Stimulated activated CD8-positive, alpha-beta memory T cell treated with anti-CD3 and anti-CD28 coated beads, Interleukin-15, amount 100 ng/mL, for 48 hours (primary cell): Measurements from ENCODE around the gene EWSR1.
A peak's percentile ranks its signal among the peaks of the same experiment; 100 is the strongest.

Experiments
- DNase-seq, 2 donors: peaks; one replicate each; pipeline ENCODE4 v3.0.0-alpha.2; 2020; ENCODE audit warnings: low read depth in 2 of 2

Gene EWSR1

DNA sequence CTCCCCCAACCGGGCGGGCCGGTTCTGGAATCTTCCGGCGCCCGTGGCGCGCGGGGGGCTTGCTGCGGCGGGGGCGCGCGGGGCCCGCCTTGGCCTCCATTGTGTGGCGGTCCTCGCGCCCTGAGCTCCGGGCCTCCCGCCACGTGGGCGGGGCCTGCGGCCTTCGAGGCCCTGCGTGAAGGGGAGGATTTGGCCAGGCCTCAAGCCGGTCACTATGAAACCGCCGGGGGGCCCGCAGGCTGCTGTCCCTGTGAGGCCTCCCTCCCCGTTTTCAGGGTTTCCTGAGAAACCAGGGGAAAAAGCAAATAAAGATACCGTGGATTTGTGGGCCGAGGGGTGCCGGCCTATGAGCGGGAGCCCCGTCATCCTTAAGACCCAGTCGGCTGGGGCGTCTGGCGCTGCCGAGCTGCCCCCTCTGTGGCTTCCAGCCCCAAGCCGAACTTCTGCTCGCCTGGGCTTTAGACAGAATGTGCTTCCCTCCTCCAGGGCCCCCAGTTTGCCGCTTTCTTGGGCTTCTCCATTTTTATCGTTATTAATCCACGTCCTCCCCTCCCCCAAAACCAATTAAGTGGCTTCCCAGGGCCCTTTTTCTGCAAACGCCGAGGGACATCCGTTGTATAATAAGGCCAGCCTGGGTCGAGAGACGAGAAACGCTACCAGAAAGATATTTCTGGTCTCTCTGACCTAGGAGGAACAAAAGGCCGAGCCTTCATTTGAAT lies 602 bp downstream of the EWSR1 start:
- DNase-seq, result peak; percentile 19 to 25

DNA sequence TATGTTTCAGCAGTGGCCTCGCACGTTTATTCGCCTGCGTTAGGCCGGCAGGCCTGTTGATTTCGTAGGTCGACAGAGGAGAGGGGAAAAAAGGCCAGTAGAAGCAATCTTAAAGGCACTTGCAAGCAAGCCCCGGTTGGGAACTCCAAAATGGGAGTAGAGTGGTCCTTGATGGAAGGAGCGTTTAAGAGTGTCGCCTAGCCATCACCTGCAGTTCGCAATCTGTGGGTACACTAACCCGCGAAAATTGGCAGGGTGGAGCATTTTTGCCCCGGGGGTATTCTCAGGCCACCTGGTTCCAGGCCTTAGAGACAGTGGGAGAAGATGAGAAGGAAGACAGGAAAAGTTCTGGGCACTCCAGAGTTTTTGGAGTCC lies 1.1 kb downstream of the EWSR1 start:
- DNase-seq, result no peak

DNA sequence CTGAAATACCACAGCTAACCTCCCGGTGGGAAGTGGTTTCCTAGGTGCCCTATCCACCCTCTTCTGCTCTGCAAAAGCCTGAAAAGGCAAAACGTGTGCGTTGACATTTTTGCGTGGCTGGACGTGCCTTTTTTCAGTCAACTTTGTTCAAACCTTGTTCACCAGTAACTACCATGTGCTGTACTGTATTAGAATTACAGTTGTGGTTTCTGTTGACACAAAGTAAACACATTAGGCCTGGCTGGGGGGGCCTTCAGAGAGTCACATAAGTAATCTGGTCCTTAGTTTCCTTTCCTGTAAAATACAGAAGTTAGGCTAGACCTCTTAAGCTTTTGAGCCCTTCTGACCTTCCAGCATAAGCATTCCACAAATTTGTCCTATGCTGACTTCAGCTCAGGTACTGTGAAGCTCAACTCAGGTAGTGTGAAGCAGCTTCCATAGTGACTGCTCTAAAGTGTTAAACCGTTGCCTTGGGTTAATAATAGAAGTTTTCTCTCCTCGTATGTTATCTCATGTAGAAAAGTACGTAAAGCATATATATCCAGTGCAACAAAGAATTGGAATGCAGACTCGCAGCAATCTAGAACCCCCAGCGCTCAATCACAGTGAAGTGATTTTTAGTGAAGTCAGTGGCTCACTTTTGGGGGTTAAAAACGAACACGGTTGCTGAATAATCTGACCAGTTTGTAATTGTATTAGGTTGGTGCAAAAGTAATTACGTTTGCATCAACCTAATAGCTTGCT lies 1.8 kb downstream of the EWSR1 start:
- DNase-seq, result no peak

DNA sequence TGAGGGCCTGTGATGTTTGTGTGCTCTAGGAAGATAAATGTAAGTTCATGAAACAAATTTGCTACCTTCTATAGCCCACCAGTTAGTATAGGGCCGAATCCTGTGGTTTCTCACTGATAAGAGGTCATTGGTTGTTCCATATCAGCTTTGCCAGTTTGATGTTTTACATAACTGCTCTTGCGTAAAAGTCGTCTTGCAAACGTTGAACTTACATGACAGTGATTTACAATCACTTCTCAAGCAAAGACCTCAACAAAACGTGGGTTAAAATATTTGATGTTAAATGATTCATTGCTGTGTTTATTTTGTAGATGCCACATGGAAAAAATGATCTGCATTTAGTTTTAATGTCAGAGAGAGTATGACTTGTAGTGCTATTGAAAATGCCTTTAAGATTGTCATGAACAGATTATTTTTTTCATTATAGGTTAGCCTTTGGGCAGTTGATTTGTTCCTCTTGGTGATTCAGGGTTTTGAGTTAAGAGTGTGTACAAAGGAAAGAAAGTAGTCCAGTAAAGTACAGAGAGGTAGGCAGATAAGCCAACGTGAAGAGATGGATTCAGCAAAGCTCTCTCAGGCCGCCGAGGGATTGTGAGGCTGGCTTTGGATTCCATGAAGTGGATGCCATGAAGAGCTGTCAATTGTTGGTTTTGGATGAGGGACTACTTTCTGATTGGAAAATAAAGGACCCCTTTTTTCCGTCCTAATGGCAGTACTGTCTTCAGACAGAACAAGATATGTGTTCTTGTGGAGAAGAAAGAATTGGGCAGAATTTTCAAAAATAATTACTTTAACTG lies 2.6 kb downstream of the EWSR1 start:
- no peak for DNase-seq

DNA sequence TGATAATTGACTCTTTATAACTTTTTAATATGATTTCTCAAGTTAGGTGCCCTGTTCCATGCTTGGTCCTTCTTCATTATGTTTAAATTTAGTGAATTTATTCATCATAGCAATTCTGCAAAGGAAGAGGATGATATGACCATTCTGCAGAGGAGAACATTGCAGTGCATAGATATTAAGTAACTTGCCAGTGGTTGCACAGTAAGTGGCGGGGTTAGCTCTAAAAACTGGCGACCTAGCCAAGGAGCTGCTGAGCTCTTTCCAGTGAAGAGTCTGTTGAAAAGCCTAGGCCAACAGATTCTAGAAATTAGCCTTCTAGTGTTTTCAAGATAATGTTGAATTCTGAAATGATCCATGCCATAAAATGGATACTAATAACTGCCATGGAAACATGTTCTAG lies 4.6 kb downstream of the EWSR1 start:
- no peak for DNase-seq

DNA sequence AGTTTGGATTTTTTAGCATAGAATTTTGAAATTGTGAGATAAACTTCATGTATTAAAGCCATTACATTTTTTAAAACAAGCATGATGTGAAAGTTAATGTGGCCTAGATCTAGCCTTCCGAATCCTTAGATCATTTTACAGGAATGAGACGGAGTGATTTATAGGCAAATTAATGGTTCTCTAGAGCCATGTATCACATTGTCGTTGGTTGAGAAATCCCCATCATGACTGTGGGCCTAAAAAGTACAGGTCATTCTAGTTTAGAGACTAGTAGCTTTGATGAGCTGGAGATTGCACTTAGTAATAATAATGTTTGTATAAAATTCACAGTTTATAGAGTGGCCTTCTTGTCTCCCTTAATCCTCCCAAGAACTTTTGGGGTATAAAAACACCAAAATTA lies 7.1 kb downstream of the EWSR1 start:
- no peak for DNase-seq

DNA sequence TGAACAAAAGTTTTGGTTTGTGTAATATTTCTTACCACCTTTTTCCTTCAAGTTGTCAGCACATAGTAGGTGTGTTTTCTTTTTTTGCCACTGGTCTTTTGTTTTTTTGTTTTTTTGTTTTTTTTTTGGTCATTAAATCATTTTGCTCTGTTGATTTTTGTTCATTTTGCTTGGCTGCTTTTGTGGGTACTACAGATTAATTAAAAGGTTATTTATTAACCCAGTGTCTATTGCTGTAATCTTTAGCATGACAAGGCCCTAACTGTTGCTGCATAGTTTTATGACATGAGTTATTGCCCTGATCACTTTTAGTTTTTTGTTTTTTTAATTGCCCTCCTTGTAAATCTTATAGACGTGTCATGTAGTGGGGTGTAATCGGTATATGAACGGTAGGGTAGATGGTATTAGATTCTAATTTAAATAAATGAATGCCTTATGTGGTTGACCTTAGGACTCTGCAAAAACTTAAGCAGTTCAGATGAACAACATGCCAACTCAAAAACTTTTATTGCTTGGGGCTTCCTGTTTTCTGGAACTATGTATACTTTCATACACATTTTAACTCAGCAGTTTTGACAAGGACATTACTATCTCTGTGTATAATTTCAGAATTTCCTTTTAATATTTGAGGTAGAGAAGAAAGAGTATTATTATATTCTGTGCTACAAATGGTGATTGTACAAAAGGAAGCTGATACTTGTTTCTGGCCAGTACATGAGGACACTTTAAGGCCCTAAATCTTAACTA lies 7.9 kb downstream of the EWSR1 start:
- DNase-seq, result no peak

DNA sequence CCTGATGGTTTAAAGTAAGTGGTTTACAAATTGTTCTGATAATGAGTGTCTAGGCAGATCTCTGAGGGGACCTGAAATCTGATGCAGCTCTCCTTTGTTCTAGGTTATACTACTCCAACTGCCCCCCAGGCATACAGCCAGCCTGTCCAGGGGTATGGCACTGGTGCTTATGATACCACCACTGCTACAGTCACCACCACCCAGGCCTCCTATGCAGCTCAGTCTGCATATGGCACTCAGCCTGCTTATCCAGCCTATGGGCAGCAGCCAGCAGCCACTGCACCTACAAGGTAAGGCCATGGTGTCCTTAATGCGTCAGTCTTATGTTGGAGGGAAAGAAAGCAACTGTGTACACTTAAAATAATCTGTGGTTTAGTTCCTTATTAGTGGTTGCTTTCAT lies 9.9 kb downstream of the EWSR1 start:
- DNase-seq, result no peak

DNA sequence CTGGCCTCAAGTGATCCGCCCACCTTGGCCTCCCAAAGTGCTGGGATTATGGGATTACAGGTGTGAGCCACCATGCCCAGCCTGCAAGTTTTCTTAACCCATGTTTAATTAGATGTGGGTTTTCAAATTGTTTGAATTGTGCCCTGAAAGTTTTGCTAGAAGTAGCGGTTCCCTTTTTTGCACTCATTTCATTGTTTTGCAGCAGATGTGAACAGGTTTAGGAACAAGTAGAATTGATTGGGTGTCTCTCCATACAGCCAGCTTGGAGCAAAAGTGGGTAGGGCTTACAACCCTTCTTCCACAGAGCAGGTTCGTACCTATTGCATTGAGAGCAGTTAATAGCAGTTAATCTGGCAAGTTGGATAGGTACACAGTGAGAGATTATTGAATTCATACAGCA lies 16.1 kb downstream of the EWSR1 start:
- no peak for DNase-seq

DNA sequence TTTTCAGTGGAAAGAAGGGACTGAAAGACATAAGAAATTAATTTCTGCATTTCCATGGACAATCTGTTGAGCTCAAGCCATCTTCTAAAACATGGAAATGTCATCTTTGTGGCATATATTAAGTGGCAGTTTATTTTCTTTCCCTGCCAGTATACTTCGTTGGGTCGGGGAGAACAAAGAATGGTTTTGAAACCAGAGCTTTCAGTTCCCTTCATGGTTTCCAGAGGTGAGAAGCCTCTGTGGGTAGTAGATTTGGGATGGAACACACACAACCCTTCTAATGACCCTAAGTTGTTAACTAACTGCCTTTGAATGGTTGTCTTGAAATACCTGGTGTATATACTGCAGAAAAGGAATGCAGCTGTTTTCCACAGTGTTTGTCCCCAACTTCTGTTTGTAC lies 20.8 kb downstream of the EWSR1 start:
- no peak for DNase-seq

DNA sequence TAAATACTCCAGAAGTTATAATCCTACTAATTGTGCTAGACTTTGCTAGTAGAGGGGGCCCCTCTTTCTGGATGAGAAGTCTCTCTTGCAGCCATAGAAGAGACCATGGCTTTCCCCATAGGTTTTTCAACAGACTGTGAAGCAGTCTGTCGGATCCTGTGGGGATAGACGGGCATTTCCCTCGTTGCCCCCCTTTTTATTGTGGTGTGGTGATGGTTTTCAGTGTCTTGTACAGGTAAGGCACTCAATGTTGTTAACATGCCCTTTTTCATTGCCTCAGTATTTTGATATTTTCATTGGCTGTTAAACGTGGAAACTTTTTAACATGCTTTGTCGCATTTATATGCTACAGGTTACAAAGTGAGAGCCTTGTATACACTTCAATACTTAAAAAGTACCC lies 22.0 kb downstream of the EWSR1 start:
- DNase-seq, result no peak

DNA sequence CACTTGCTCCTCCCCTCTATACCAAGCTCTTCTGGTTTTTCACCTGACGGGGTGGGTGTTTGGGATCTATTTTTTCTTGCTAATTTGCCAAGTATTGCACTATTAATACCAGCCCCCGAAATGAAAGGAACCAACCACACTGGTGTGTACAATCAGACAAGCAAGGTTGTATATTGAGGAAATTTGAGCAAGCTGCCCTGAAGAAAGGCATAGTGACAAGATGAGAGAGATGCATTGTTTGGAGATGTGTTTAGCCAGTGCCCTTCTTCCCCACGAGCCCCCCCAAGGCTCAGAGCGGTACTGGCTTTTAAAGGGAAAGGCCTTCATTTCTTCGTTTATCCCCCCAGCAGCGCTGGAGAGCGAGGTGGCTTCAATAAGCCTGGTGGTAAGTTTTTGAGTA lies 23.1 kb downstream of the EWSR1 start:
- no peak for DNase-seq

DNA sequence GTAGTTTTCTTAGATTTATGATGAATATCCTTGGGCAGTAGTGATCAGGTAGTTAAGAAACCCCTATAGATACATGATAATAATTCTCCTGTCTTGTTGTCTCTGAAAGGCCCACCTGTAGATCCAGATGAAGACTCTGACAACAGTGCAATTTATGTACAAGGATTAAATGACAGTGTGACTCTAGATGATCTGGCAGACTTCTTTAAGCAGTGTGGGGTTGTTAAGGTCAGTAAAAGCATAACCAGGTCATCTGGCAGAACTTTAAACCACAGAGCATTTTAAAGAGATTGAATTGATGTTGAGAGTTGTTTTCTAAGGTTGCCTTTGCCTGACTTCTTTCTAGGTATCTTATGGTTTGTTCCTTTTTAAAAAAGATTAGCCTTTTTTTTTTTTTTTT lies 24.3 kb downstream of the EWSR1 start:
- no peak for DNase-seq

DNA sequence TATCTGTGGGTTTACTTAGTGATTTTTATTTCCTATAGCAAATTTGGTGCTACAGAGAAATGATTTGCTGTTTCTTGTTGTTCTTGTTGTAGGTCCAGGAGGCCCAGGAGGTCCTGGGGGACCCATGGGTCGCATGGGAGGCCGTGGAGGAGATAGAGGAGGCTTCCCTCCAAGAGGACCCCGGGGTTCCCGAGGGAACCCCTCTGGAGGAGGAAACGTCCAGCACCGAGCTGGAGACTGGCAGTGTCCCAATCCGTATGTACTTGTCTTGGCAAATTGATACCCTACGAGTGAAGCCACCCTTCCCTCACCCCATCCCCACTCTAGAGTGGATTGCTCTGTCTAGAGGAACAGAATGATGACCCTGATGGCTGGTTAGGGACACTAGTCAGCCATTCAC lies 30.6 kb downstream of the EWSR1 start:
- DNase-seq, result no peak

DNA sequence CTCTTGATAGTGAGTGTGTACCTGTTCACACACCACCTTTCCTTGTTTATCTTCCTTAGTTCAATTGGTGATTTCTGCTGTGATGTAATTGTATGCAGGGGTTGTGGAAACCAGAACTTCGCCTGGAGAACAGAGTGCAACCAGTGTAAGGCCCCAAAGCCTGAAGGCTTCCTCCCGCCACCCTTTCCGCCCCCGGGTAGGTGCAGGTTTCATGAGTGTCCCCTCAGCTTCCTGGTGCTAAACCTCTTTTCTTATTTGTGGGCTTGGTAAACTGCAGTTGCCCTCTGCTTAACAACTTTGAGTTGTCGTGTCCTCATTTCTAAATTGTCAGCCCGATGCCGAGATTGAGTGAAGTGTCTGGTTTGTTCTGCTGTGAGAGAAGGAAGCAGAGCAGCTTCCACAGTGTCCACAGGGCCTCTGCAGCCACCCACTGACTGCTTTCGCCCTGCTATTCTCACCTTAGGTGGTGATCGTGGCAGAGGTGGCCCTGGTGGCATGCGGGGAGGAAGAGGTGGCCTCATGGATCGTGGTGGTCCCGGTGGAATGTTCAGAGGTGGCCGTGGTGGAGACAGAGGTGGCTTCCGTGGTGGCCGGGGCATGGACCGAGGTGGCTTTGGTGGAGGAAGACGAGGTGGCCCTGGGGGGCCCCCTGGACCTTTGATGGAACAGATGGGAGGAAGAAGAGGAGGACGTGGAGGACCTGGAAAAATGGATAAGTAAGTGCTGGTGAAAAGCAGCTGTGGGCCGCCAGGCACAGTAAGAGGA lies 31.2 kb downstream of the EWSR1 start:
- no peak for DNase-seq

DNA sequence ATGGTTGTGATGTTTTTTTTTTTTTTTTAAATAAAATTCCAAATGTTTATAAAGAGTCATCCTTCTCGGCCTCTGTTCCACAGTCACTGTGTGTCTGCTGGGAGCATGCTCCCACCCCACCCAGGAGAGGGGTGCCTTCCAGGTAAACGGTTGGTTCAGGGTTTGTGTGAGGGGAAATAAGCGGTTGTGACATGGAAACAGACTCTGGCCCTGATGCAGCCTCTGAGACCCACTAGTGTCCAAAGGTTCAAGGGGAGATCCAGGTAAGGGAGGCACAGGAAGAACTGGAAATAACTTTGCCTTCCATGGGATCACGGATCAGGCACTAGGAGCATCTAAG lies 32.4 kb downstream of the EWSR1 start:
- no peak for DNase-seq

DNA sequence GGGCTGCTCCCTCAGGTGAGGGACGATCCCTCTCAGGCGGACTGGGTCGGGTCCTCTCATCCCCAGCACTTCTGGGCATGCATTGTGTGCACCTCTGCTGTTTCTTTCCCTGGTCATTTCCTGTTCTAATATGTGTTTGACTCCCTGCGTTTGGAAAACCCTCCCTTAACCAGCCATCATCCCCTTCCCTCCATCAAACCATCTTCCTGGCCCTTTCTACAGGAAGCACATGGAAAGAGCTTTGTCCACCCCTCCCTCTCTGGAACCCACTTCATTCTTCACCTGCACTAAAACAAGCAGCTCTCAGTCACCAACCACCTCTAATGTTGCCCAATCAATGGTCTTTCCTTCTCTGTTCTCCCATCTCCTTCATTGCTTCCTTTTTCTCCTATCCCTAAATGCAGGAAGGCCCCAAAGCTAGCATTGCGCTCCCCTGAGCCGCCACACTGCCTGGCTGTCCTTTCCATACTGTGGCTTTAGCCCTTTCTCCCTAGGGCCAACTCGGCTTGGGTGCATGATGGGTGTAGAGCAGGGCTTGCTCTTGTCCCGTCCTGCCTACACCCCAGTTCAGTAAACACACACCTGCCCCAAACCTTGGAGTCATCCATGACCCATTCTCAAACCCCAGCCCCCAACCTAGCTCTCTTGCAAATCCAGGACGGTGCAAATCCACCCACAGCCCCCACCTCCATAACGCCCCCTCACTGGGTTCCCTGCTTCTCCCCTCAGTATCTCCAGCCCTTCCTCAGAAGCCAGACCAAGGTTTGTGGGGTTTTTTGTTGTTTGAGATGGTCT lies 32.9 kb downstream of the EWSR1 start:
- no peak for DNase-seq

DNA sequence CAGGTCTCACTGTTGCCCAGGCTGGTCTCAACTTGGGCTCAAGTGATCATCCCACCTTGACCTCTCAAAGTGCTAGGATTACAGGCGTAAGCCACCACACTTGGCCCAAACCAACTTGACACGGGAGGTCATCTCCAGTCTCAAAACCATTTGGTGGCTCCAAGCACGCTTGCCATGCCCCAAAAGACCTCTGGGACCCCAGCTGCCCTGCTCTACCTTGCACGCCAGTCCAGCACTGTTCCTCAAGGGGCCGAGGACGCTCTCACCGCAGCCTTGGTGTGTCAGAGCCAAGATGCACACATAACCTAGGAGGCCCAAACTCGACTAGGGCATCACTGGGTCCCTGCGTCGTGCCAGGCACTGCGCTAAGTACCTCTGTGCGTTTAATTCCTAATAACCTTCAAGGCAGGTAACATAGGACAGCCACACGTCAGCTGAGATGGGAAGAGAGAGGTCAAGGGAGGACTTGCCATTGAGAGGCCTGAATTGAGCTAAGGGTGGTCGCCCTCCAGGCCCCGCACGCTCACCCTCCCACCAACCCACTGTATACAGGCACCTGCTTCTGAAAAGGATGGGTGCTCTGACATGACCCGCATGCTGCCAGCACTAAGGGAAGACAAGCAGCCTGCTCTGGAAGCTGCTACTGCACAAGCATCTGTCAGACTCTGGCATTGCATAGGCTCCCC lies 33.8 kb downstream of the EWSR1 start:
- DNase-seq, result no peak

DNA sequence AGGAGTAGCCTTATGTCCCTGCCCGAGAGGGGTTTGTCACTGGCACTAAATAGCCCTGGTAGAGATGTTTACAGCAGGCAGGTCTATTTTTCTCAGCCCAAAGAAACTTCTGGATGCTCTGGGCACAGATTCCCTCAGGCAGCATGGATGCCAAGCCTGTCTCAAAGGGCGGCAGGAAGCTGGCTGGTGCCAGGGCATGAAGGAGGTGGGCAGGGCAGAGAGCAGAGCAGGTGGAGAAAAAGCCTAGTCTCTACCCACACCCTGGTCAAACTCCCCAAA lies 34.3 kb downstream of the EWSR1 start:
- DNase-seq, result no peak

DNA sequence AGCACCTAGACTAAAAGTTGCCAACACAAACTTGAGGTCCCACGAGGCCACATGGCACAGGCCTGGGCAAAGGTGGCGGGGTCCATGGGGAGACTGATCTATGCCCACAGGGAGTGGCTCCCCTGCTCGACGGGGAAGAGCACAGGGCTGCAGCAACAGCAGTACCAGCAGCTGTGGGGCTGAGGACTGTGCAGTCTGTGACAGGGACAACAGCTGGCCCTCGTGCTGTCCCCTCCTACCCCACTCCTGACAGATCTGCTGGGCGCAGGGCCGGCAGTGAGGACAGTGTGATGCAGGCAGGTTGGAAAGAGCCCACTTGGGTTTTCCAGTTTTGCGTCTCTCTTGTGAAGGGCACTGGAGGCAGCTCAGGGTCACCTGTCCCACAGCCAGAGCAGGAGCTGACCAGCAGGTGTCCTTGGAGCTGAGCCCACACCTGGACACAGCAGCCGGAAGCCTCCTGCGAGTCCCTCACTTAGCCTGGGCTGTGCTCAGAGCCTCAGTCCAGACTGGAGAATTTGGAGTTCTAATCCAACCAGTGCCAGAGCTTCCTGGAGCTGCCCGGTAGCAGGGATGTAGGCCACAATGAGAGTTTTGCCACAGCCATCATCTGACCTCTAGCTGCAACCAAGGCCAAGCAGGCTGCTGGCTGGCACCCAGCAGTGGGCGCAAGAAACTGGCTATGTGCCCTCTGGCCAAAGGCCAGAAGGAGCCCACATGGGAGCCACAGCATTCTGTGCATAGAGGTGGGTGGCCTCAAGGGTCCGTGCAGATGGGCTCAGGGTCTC lies 34.8 kb downstream of the EWSR1 start:
- DNase-seq, result no peak
